BJ (cell line): Measurements from ENCODE around the gene SDCBP2. TPM values are rescaled to one million over a fixed set of nuclear protein-coding genes. Genes with fewer than 3 reads are reported as not detected.

Experiments used
- CTCF ChIA-PET: fragments of 350-600 bp; formaldehyde crosslinking; extraction: SDS; loops from one replicate; lab custom pipeline; 2021; ENCODE audit warnings: antibody characterized with exemption, inconsistent platforms; lab: Yijun Ruan, JAX
- POLR2A ChIA-PET: fragments of 300-600 bp; sonication (Branson Sonifier 250); formaldehyde crosslinking; extraction: SDS; loops from one replicate; lab custom pipeline; 2021; ENCODE audit warnings: antibody characterized with exemption; lab: Charles Lee
- DNase-seq: peaks from one replicate; pipeline ENCODE4 v3.0.0-alpha.2; 2011; ENCODE audit warnings: low read depth
- H3K27me3 ChIP-seq: 2 replicates; pipeline ENCODE4 v1.6.0; 2011; ENCODE audit warnings: low read length; ENCODE audit not compliant: control insufficient read depth, insufficient read depth
- H3K36me3 ChIP-seq: 2 replicates; pipeline ENCODE4 v1.5.1; 2011; ENCODE audit warnings: low read length; ENCODE audit not compliant: control insufficient read depth, insufficient read depth
- H3K4me3 ChIP-seq: 2 replicates; pipeline ENCODE4 v1.5.1; 2011; ENCODE audit warnings: low read depth, mild to moderate bottlenecking, control low read depth, low read length
- polyA plus RNA-seq: library from polyadenylated mRNA; depleted of rRNA; stranded (reverse); fragments of >200 nt; gene quantifications from 2 replicates; pipeline ENCODE4 v1.2.3, GENCODE V29; 2011
- TF ChIP-seq, protein P1 (sequence below): IDR thresholded peaks from 2 replicates; pipeline ENCODE4 v1.5.1; 2011; ENCODE audit warnings: low read depth, mild to moderate bottlenecking, control low read depth, inconsistent platforms, low read length, moderate library complexity; ENCODE audit not compliant: insufficient read depth

Gene SDCBP2
- polyA plus RNA-seq, 1 experiment, result 6.2 TPM

- Histone ChIP-seq H3K27me3 (no peaks in the 10 kb centered on the region), H3K36me3 (no peaks in the 10 kb centered on the region; the same call in 1 of the 2 replicates), H3K4me3 (no peak overlapping the region)
- no peak for DNase-seq
- ChIA-PET CTCF (interaction anchor here (0.8 to 1.2 kb wide), 4 partner anchors 12 to 145 kb away, joined by 3 read pairs; no protein-coding TSS in a partner anchor), POLR2A (no interaction called here)
- TF ChIP-seq, protein P1, sequence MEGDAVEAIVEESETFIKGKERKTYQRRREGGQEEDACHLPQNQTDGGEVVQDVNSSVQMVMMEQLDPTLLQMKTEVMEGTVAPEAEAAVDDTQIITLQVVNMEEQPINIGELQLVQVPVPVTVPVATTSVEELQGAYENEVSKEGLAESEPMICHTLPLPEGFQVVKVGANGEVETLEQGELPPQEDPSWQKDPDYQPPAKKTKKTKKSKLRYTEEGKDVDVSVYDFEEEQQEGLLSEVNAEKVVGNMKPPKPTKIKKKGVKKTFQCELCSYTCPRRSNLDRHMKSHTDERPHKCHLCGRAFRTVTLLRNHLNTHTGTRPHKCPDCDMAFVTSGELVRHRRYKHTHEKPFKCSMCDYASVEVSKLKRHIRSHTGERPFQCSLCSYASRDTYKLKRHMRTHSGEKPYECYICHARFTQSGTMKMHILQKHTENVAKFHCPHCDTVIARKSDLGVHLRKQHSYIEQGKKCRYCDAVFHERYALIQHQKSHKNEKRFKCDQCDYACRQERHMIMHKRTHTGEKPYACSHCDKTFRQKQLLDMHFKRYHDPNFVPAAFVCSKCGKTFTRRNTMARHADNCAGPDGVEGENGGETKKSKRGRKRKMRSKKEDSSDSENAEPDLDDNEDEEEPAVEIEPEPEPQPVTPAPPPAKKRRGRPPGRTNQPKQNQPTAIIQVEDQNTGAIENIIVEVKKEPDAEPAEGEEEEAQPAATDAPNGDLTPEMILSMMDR, result no peak
These were observed 37.7 kb downstream of the SDCBP2 start for GRCh38 chr20:1291191-1291741.

GRCh38 chr20:1287787-1288569, 41.0 kb downstream of the SDCBP2 start:
- Histone ChIP-seq H3K36me3 (no peaks in the 10 kb centered on the region; the same call in 1 of the 2 replicates), H3K27me3 (no peaks in the 10 kb centered on the region; the same call in 1 of the 2 replicates), H3K4me3 (no peak overlapping the region)
- POLR2A ChIA-PET, result no interaction called here
- no peak for DNase-seq
- TF ChIP-seq, protein P1, result no peak
- CTCF ChIA-PET, result interaction anchor here (1.0 to 1.6 kb wide), 2 partner anchors 9 to 25 kb away, joined by 3 read pairs; no protein-coding TSS in a partner anchor

DNA sequence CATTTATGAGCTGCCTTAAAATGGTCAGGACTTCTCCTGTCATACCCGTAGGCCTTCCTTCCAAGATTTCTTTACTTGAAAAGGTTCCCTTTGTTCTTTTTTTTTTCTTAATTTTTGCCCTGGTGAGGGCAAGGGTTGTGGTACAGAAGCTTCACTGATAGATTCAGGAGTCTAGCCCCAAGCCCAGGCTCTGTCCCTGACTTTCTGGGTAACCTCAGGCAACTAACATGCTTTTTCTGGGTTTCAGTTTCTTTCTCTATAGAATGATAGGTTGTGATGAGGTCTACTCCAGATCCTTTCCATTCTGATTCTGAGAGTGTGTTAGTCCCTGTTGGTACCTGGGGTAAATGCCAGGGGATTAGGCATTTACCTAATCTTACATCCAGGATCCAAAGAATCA, 41.6 kb downstream of the SDCBP2 start:
- DNase-seq, result no peak
- TF ChIP-seq, protein P1, result no peak
- ChIA-PET CTCF (interaction anchor here (1.0 to 1.6 kb wide), 3 partner anchors 10 to 26 kb away, joined by 3 to 4 read pairs (median 3); no protein-coding TSS in a partner anchor), POLR2A (no interaction called here)
- Histone ChIP-seq H3K36me3 (no peaks in the 10 kb centered on the region; the same call in 1 of the 2 replicates), H3K4me3 (no peak overlapping the region), H3K27me3 (no peaks in the 10 kb centered on the region; the same call in 1 of the 2 replicates)

DNA sequence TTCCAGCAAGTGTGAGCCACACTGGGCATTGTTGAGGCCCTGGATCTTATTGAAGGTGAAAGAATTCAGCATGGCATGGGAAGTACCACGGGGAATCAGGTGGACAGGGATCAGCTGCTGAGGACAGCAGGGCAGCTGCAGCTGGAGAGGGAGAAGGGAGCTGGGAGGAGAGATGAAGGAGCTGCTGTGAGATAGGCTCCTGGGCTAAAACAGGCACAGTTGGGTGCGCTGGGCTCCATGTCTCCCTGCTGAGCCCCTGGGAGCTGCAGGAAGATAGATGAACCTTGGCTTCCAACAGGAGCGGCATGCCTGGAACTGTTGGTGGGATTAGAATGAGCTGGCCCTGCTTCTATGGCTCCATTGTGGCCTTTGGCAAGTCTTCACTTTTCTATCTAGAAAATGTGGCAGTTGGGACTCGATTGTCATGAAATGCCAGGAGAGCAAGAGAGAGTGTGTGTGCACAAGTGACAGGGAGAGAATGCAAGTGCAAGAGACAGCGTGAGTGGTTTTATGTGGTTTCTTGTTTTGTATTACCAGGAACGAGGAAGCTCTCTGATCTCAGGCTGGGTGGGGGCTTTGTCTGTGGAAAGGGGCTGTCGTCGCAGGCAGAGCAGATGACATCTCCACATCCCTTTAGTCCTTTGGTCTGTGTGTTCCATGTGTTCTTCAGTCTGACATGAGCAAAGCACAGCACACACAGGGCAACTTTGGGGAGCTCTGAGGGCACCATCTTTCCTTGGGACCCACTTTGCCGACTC, 42.5 kb downstream of the SDCBP2 start:
- ChIA-PET POLR2A (interaction anchor here (0.5 kb wide), 1 partner anchor 26 kb away, joined by 5 read pairs; no protein-coding TSS in a partner anchor), CTCF (interaction anchor here (1.0 to 1.6 kb wide), 3 partner anchors 11 to 27 kb away, joined by 3 to 4 read pairs (median 3); no protein-coding TSS in a partner anchor)

More for the DNA sequence above, 42.5 kb downstream of the SDCBP2 start:
- no peak for DNase-seq
- Histone ChIP-seq H3K36me3 (no peaks in the 10 kb centered on the region; the same call in 1 of the 2 replicates), H3K4me3 (no peak overlapping the region), H3K27me3 (no peaks in the 10 kb centered on the region; the same call in 1 of the 2 replicates)
- TF ChIP-seq, protein P1, result no peak
